ENCODE measurements around the gene LAMA2. TPM values are rescaled to one million over a fixed set of nuclear protein-coding genes. Genes with fewer than 3 reads are reported as not detected.
A peak's percentile ranks its signal among the peaks of the same experiment; 100 is the strongest.

LAMA2 gene
- total RNA-seq, 1 experiment from 2014 or later = 4.2 TPM

GRCh38 chr6:129350278-129350677 lies 467.3 kb downstream of the LAMA2 start:
- Histone ChIP-seq H3K4me2 (ENCODE audit: insufficient read depth, insufficient read length, low read length) (no peak overlapping the region), H3K23me2 (ENCODE audit: insufficient read length, low read depth, low read length, poor library complexity, severe bottlenecking) (no peaks in the 10 kb centered on the region), H2AFZ (ENCODE audit: low read length) (no peak overlapping the region), H3K79me2 (ENCODE audit: insufficient read depth, low read length) (no peaks in the 10 kb centered on the region), H3K18ac (ENCODE audit: insufficient read length, low read depth, low read length) (no peak overlapping the region), H3K9me3 (ENCODE audit: control insufficient read depth, low read depth, low read length) (no peaks in the 10 kb centered on the region), H2BK20ac (ENCODE audit: low read depth, low read length, poor library complexity, severe bottlenecking) (no peak overlapping the region), H2BK15ac (ENCODE audit: low read depth, low read length) (no peak overlapping the region), H3K9ac (ENCODE audit: extremely low read depth, insufficient read length, low read length) (no peak overlapping the region), H3K79me1 (ENCODE audit: insufficient read depth, low read depth, low read length, poor library complexity, severe bottlenecking) (no peaks in the 10 kb centered on the region), H3K4ac (ENCODE audit: low read depth, low read length) (no peak overlapping the region), H3T11ph (ENCODE audit: low read length) (no peak overlapping the region), H3K27me3 (ENCODE audit: insufficient read depth, low read length) (no peaks in the 10 kb centered on the region), H2BK5ac (ENCODE audit: insufficient read length, low read length) (no peak overlapping the region), H2BK12ac (ENCODE audit: insufficient read length, low read depth, low read length) (no peak overlapping the region), H3K4me1 (ENCODE audit: insufficient read depth, low read length) (no peaks in the 10 kb centered on the region), H3K14ac (ENCODE audit: insufficient read depth, low read length) (no peak overlapping the region), H4K8ac (replicated peaks; ENCODE audit: insufficient read length, low read depth, low read length) (no peak overlapping the region), H2BK120ac (ENCODE audit: low read depth, low read length, poor library complexity, severe bottlenecking) (peak overlapping the region; percentile 77), H3K27ac (ENCODE audit: insufficient read length, low read depth, low read length) (no peak overlapping the region), H3K23ac (ENCODE audit: insufficient read length, low read depth, low read length) (no peak overlapping the region), H2AK5ac (ENCODE audit: insufficient read length, low read length) (no peak overlapping the region), H4K20me1 (ENCODE audit: control insufficient read depth, insufficient read depth, insufficient read length) (no peaks in the 10 kb centered on the region), H4K91ac (ENCODE audit: insufficient read length, low read depth, low read length) (no peak overlapping the region), H3K56ac (ENCODE audit: insufficient read length, low read depth, low read length) (no peak overlapping the region), H4K5ac (ENCODE audit: insufficient read length, low read depth, low read length) (no peak overlapping the region)
- no peak overlapping the region for H3K4me3 Mint-ChIP-seq
- peaks cover 5% of the 10 kb centered on the region in 2 experiments; a peak in 2 of 4 replicates for H3K4me1 Mint-ChIP-seq
- H3K27ac Mint-ChIP-seq = peak overlapping the region in 1 of 3 experiments; percentile 8; a peak in 2 of 7 replicates
- no peaks in the 10 kb centered on the region for H3K27me3 Mint-ChIP-seq (ENCODE audit: low read depth)
- no peaks in the 10 kb centered on the region for H3K36me3 Mint-ChIP-seq (ENCODE audit: insufficient read depth in 1 of 3, low read depth in 3 of 3)
- no CpG with 5 or more reads among the region's 2 CpGs for WGBS (ENCODE audit: extremely low coverage, insufficient read length, low lambda C conversion rate)
- TF ChIP-seq, protein P1, sequence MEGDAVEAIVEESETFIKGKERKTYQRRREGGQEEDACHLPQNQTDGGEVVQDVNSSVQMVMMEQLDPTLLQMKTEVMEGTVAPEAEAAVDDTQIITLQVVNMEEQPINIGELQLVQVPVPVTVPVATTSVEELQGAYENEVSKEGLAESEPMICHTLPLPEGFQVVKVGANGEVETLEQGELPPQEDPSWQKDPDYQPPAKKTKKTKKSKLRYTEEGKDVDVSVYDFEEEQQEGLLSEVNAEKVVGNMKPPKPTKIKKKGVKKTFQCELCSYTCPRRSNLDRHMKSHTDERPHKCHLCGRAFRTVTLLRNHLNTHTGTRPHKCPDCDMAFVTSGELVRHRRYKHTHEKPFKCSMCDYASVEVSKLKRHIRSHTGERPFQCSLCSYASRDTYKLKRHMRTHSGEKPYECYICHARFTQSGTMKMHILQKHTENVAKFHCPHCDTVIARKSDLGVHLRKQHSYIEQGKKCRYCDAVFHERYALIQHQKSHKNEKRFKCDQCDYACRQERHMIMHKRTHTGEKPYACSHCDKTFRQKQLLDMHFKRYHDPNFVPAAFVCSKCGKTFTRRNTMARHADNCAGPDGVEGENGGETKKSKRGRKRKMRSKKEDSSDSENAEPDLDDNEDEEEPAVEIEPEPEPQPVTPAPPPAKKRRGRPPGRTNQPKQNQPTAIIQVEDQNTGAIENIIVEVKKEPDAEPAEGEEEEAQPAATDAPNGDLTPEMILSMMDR (conservative IDR thresholded peaks at IDR 0.05) = no peak
- no peaks in the 10 kb centered on the region for H3K9me3 Mint-ChIP-seq
- DNase-seq = no peak
